ENCODE results near the gene AASS. TPM values are rescaled to one million over a fixed set of nuclear protein-coding genes. Genes with fewer than 3 reads are reported as not detected.

Gene AASS
- 1 to 10 TPM; 1.6 to 2.4 (median 1.6) TPM for total RNA-seq
- total RNA-seq (2013), result 11.0 TPM

GRCh38 chr7:122143751-122144711, at the start of gene AASS:
Gene AASS (minus strand): TSS chr7:122144249. CDS start chr7:122133726, 10,523 bp downstream.
- under 1% methylated on average over 66 of the region's 69 CpGs for WGBS (ENCODE audit: insufficient coverage)

GRCh38 chr7:122188785-122189184, 44.7 kb upstream of the AASS start:
- no peaks in the 10 kb centered on the region for H3K4me1 ChIP-seq (ENCODE audit: control insufficient read depth, insufficient read depth, low read length)
- no peaks in the 10 kb centered on the region for H3K36me3 ChIP-seq (ENCODE audit: control insufficient read depth, insufficient read depth, low read length)
- Mint-ChIP-seq H3K27ac (no peak overlapping the region), H3K36me3 (no peaks in the 10 kb centered on the region), H3K9me3 (peaks cover 8 to 11% of the 10 kb centered on the region in 2 donors), H3K27me3 (ENCODE audit: low read depth in 2 of 2) (no peaks in the 10 kb centered on the region), H3K4me1 (no peaks in the 10 kb centered on the region), H3K4me3 (no peak overlapping the region)
- H3K27ac ChIP-seq (ENCODE audit: low read length), result no peak overlapping the region
- intact Hi-C loops (cut with micrococcal nuclease), result no loop called here
- ATAC-seq, result no peak
- H3K4me3 ChIP-seq (ENCODE audit: low read length), result no peak overlapping the region
- peaks cover 4% of the 10 kb centered on the region for H3K9me3 ChIP-seq (ENCODE audit: control insufficient read depth, insufficient read depth, low read length)
- no peak for TF ChIP-seq CTCF (IDR thresholded peaks at IDR 0.05)
- no peak for DNase-seq
- no peaks in the 10 kb centered on the region for H3K27me3 ChIP-seq (ENCODE audit: control insufficient read depth, insufficient read depth, low read length)

More at GRCh38 chr7:122143751-122144711, at the start of gene AASS:
- H3K27ac Mint-ChIP-seq, result peak within 1 kb of the TSS; percentile 78 to 90
- H3K36me3 ChIP-seq (ENCODE audit: control insufficient read depth, insufficient read depth, low read length), result no peaks in the 10 kb centered on the region
- H3K9me3 Mint-ChIP-seq, result no peaks in the 10 kb centered on the region
- H3K4me3 ChIP-seq (ENCODE audit: low read length), result peak within 1 kb of the TSS; percentile 63
- H3K27me3 ChIP-seq (ENCODE audit: control insufficient read depth, insufficient read depth, low read length), result peaks cover 2% of the 10 kb centered on the region
- H3K27ac ChIP-seq (ENCODE audit: low read length), result peak within 1 kb of the TSS; percentile 47
- peaks cover 12% of the 10 kb centered on the region for H3K4me1 ChIP-seq (ENCODE audit: control insufficient read depth, insufficient read depth, low read length)
- TF ChIP-seq CTCF (IDR thresholded peaks at IDR 0.05), result no peak
- peak within 1 kb of the TSS; percentile 99 for H3K4me3 Mint-ChIP-seq
- ATAC-seq, result peak; percentile 83 to 96 (median 94)
- H3K4me1 Mint-ChIP-seq, result peaks cover 19 to 20% of the 10 kb centered on the region in 2 donors
- peaks cover 10 to 22% of the 10 kb centered on the region in 2 donors for H3K27me3 Mint-ChIP-seq (ENCODE audit: low read depth in 2 of 2)
- H3K9me3 ChIP-seq (ENCODE audit: control insufficient read depth, insufficient read depth, low read length), result no peaks in the 10 kb centered on the region
- H3K36me3 Mint-ChIP-seq, result no peaks in the 10 kb centered on the region
- DNase-seq, result peak; percentile 70 to 89
- intact Hi-C loops (cut with micrococcal nuclease), result loop anchor here (10.0 kb wide), 1 partner anchor 1559 kb away; no protein-coding TSS in a partner anchor

GRCh38 chr7:122183106-122183505, 39.1 kb upstream of the AASS start:
- Mint-ChIP-seq H3K27me3 (ENCODE audit: low read depth in 2 of 2) (no peaks in the 10 kb centered on the region), H3K27ac (no peak overlapping the region), H3K9me3 (peaks cover 8 to 12% of the 10 kb centered on the region in 2 donors), H3K36me3 (no peaks in the 10 kb centered on the region), H3K4me1 (no peaks in the 10 kb centered on the region), H3K4me3 (no peak overlapping the region)
- Histone ChIP-seq H3K4me1 (ENCODE audit: control insufficient read depth, insufficient read depth, low read length) (no peaks in the 10 kb centered on the region), H3K36me3 (ENCODE audit: control insufficient read depth, insufficient read depth, low read length) (no peaks in the 10 kb centered on the region), H3K27me3 (ENCODE audit: control insufficient read depth, insufficient read depth, low read length) (no peaks in the 10 kb centered on the region), H3K4me3 (ENCODE audit: low read length) (no peak overlapping the region), H3K27ac (ENCODE audit: low read length) (no peak overlapping the region), H3K9me3 (ENCODE audit: control insufficient read depth, insufficient read depth, low read length) (peaks cover 3% of the 10 kb centered on the region)
- intact Hi-C loops (cut with micrococcal nuclease), result no loop called here
- 70% methylated on average over 3 of the region's 3 CpGs for WGBS (ENCODE audit: insufficient coverage)
- TF ChIP-seq CTCF (IDR thresholded peaks at IDR 0.05), result no peak
- DNase-seq (no peak), ATAC-seq (no peak)
